HG03280 (cell line): ENCODE data around the gene HSPA4L.

Source experiments
- ATAC-seq: cut with Tn5 transposase; IDR thresholded peaks from one replicate; pipeline ENCODE4 v1.9.1; 2021; ENCODE audit warnings: mild to moderate bottlenecking, moderate library complexity; ENCODE audit not compliant: unreplicated experiment

HSPA4L gene

DNA sequence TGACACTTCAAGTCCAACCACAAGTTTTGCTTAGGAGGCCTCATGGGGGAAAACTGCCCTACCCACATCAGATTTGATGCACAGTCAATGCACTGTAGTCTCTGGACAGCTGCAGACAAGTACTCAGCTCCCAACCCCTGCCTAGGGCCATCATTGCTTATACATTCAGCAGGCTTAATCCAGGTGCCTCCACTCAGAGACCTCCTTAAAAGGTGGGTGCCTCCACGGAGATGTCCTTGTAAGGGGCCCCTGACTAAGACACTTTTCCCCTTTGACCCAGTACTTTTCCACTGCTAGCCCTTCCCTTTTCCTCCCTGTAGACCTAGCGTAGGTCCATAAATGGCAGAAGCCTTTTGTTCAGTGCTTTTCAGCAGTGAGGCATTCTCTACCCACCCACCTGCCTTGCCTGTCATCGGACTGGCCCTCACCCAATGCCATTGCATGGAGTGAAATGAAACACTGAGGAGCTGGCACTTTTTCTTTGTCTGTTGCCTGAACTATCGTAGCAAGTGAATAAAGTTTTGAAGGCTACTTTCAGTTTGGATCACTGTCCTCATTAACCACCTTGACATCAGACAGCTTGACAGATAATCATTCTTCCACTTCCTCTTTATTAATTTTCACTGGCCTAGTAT lies 74.8 kb downstream of the HSPA4L start:
- peak; percentile 74 for ATAC-seq

DNA sequence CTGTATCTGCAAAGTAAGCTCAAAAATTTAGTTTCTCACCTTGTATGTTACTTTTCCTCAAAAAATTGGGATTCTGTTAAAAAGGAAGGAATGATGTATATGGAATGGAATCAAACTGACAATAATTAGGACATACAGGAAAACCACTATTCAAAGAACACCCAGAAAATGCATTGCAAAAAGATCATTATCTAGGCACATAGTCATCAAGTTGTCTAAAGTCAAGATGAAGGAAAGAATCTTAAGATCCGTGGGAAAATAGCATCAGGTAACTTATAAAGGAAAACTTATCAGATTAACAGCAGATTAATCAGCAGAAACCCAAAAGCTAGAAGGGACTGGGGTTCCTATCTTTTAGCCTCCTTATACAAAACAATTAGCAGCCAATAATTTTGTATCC lies 75.5 kb downstream of the HSPA4L start:
- ATAC-seq: no peak

DNA sequence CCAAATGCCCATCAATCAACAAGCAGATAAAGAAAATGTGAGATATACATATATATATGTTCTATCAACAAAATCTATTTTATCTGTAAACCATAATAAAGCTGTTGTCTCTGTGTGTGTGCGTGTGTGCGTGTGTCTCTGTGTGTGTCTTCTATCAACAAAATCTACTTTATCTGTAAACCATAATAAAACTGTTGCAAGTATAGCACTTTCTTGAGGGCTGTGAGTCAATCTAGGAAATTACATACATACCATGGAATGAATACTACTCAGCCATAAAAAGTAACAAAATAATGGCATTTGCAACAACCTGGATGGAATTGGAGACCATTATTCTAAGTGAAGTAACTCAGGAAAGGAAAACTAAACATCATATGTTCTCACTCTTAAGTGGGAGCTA lies 86.1 kb downstream of the HSPA4L start:
- no peak for ATAC-seq

DNA sequence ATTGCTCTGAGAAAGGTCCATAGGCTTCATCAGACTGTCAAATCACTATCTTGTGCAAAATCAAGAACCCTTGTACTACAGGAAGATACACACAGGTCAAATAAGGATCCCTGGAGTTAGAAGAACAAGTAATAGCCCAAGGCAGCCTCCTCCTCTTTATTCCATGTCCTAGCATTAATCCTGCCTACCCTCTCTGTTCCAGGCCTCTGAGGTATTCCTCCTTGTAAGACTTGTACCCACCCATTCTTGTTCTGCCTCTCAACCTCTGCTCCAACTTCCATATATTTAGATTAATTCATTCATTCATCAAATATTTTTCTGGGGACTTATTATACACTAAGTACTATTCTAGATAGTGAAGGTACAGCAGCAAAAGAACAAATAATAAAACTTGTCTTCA lies 88.2 kb downstream of the HSPA4L start:
- ATAC-seq: no peak

DNA sequence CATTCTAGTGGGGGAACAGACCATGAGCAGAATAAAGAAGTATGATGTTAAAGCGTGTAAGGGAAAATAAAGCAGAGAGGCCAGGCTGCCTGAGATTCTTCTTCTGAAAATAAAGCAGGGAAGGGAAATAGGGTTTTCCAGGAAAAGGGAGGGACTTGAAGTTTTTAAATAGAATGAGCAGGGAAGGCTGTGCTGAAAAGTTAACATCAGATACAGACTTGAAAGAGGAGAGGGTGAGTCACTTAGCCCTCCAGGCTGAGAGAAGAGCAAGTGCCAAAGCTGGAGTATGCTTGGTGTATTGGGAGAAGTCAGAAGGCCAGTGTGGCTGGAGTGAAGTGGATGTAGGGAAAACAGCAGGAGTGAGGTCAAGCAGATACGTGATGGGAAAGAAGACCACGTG lies 88.6 kb downstream of the HSPA4L start:
- no peak for ATAC-seq

DNA sequence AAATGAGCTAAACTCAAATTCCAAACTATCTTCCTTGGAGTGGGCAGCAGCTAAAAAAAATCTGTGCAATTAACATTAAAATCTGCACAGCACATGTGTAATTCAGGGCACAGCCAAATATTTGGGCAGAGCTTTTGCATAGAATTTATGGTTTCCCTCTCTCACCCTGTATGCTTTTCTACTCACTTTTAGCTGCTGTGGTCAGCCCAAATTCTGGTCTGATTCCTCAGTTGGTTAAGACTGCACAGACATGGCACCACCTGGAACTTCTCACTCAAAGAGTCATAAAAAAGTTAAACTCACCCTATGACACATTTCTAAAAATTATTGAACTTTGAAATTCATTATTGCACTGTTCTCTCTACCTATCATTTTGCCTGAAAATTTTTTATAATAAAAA lies 93.7 kb downstream of the HSPA4L start:
- ATAC-seq: no peak

DNA sequence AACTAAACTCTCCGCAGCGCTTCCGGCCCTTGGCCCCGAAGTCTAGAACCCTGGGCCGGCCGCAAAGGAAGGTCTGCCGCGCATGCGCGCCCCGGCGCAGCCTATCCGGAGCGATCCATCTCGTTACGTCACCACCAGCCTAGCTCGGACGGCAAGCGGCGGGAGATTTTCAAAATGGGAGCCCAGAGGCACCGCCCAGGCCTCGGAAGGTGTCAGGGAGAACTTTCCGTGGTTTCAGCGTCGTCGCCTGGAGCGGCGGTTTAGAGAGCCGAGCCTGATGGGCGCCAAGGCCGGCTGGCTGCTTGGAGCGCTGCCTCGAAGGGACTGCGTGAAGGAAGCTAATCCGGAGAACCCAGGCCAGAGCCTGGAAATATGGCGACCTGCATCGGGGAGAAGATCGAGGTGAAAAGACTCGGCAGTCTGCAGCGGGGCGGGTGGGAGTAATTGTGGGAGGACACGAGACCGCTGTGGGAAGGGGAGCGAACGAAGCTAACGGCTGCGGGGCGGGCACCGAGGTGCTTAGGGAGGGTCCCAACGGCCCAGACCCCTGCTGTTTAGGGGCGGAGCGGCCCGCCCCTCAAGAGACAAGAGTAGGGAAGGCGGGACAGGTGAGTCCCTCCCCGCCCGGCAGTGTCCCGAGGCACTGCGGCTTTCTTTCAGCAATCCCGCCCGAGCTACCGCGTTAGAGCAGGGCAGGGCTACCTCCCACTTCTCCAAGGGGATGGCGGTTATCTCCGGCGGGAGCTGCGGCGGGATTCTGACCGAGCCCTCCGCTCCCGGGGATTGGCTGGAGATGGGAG lies 98.8 kb downstream of the HSPA4L start, which contains the start of gene PLK4:
Gene PLK4 (plus strand): TSS at position 131 of the 800 bp plus-strand sequence. CDS start 242 bp downstream, at position 373.
- ATAC-seq: peak; percentile 90

DNA sequence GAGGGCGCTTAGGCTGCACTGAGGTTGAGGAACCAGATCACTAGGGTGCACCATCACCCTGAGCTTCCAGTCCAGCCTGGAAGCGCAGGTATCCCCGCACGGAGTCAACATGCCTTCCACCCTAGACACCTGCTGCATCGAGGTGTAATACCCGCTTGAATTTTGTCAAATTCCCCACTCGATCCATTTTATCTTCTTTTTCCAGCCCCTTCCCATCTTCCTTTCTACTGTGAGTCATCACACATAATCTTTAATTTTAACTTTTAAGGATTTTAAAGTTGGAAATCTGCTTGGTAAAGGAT lies 99.4 kb downstream of the HSPA4L start:
- peak; percentile 29 for ATAC-seq

DNA sequence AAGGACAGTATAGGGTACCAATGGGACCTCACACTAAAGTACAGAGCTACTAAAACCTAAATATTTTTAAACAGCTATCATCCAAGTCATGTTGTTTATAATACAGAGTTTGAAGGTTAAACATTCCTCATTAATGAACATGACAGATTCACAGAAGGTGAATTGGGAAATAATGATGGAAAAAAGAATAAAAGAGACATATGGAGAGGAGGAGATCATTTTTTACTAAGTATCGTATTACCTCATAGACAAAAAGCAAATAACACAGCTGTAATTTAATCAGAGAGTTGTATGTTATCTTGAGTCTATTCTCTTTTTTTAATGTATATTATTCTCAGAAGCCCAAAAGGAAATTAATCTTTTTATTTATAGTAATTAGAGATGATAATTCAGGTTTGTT lies 106.4 kb downstream of the HSPA4L start:
- ATAC-seq: no peak

DNA sequence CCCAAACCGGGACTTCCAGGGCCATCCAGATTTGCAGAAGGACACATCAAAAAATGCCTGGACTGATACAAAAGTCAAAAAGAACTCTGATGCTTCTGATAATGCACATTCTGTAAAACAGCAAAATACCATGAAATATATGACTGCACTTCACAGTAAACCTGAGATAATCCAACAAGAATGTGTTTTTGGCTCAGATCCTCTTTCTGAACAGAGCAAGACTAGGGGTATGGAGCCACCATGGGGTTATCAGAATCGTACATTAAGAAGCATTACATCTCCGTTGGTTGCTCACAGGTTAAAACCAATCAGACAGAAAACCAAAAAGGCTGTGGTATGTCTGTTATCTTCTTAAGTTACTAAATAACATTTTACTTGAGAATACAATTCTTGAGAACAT lies 107.8 kb downstream of the HSPA4L start:
- ATAC-seq: no peak
